GM12878 (cell line): Measurements from ENCODE around the gene TBXA2R. TPM values are rescaled to one million over a fixed set of nuclear protein-coding genes. Genes with fewer than 3 reads are reported as not detected.

Experiments
- CHD4 ChIP-seq: fragments of 200-600 bp; sonication (generic); IDR thresholded peaks from 2 replicates; pipeline ENCODE4 v1.6.1; 2016; ENCODE audit warnings: mild to moderate bottlenecking
- FOS ChIP-seq: IDR thresholded peaks from 3 replicates; pipeline ENCODE4 v1.6.1; 2011; ENCODE audit warnings: borderline replicate concordance; ENCODE audit not compliant: insufficient read length; ENCODE audit errors: extremely low read depth
- GATAD2B ChIP-seq: fragments of 450-650 bp; conservative IDR thresholded peaks from 2 replicates; pipeline ENCODE4 v1.6.1; 2017; ENCODE audit warnings: low read depth, mild to moderate bottlenecking, moderate library complexity
- IKZF1 ChIP-seq: fragments of 450-650 bp; conservative IDR thresholded peaks from 2 replicates; pipeline ENCODE4 v1.6.1; 2017; ENCODE audit warnings: antibody characterized with exemption, mild to moderate bottlenecking
- IKZF2 ChIP-seq, 2 experiments: fragments of 450-650 bp; IDR thresholded peaks; 2 replicates each; pipeline ENCODE4 v1.6.1; 2017; ENCODE audit warnings: mild to moderate bottlenecking in 2 of 2, moderate library complexity in 2 of 2
- KDM1A ChIP-seq: fragments of 200-600 bp; sonication (generic); IDR thresholded peaks from 2 replicates; pipeline ENCODE4 v1.6.1; 2016; ENCODE audit warnings: borderline replicate concordance
- NFXL1 ChIP-seq: fragments of 450-650 bp; IDR thresholded peaks from 2 replicates; pipeline ENCODE4 v1.6.1; 2017; ENCODE audit warnings: antibody characterized with exemption, mild to moderate bottlenecking, borderline replicate concordance
- PAX8 ChIP-seq: fragments of 450-650 bp; IDR thresholded peaks from 2 replicates; pipeline ENCODE4 v1.6.1; 2017; ENCODE audit warnings: mild to moderate bottlenecking, moderate library complexity
- RAD21 ChIP-seq: IDR thresholded peaks from 2 replicates; pipeline ENCODE4 v1.6.1; 2011; ENCODE audit warnings: mild to moderate bottlenecking, low read depth, low read length, moderate library complexity; ENCODE audit not compliant: insufficient read depth
- ZNF384 ChIP-seq: IDR thresholded peaks from 2 replicates; pipeline ENCODE4 v1.6.1; 2012; ENCODE audit warnings: low read depth, mild to moderate bottlenecking, low read length, improper control_type of control experiment, borderline replicate concordance
- ZNF622 ChIP-seq: fragments of 450-650 bp; IDR thresholded peaks from 2 replicates; pipeline ENCODE4 v1.6.1; 2017; ENCODE audit warnings: mild to moderate bottlenecking, inconsistent platforms
- ZZZ3 ChIP-seq: IDR thresholded peaks from 2 replicates; pipeline ENCODE4 v1.6.1; 2011; ENCODE audit warnings: low read depth; ENCODE audit not compliant: control insufficient read depth, insufficient read length
- polyA plus RNA-seq, 11 experiments: library from polyadenylated mRNA; depleted of rRNA in 4 of 11; unstranded in 6 of 11; stranded (reverse) in 5 of 11; fragments of >200 nt; fragmentation: Nextera tagmentation in 4 of 11; fragmentation: Illumina TruSeq in 1 of 11; extraction: Ambion mirVana in 4 of 11; extraction: Trizol in 1 of 11; gene quantifications; 1 replicate in 1 of 11; 2 replicates in 10 of 11; pipeline versions ENCODE4 v1.2.1 to v1.2.3, GENCODE V29; 2011 to 2016; ENCODE audit warnings: inconsistent platforms in 2 of 11, missing spikeins in 2 of 11, low read depth in 1 of 11
- total RNA-seq, 4 experiments: library from RNA; depleted of rRNA in 3 of 4; stranded (reverse); fragments of >200 nt in 3 of 4; fragmentation: Illumina TruSeq in 1 of 4; extraction: Trizol in 1 of 4; gene quantifications; 2 replicates each; pipeline versions ENCODE4 v1.2.1 to v1.2.3, GENCODE V29; 2013 to 2021
- TF ChIP-seq, protein P1 (sequence below): fragments of 450-650 bp; IDR thresholded peaks from 2 replicates; pipeline ENCODE4 v1.6.1; 2017; ENCODE audit warnings: mild to moderate bottlenecking, moderate library complexity
- TF ChIP-seq, protein P2 (sequence below): IDR thresholded peaks from 2 replicates; pipeline ENCODE4 v1.6.1; 2012; ENCODE audit warnings: low read depth, low read length, improper control_type of control experiment
- TF ChIP-seq, protein P3 (sequence below): fragments of 450-650 bp; IDR thresholded peaks from 2 replicates; pipeline ENCODE4 v1.6.1; 2016; ENCODE audit warnings: mild to moderate bottlenecking
- TF ChIP-seq, protein P4 (sequence below): fragments of 450-650 bp; IDR thresholded peaks from 2 replicates; pipeline ENCODE4 v1.6.1; 2017; ENCODE audit warnings: borderline replicate concordance

Gene TBXA2R
- total and polyA plus RNA-seq, 10 of the 15 experiments (the other 5 are each of a cell fraction or from before 2014, with no cell fraction given): 0.03 TPM; not detected in 8

DNA sequence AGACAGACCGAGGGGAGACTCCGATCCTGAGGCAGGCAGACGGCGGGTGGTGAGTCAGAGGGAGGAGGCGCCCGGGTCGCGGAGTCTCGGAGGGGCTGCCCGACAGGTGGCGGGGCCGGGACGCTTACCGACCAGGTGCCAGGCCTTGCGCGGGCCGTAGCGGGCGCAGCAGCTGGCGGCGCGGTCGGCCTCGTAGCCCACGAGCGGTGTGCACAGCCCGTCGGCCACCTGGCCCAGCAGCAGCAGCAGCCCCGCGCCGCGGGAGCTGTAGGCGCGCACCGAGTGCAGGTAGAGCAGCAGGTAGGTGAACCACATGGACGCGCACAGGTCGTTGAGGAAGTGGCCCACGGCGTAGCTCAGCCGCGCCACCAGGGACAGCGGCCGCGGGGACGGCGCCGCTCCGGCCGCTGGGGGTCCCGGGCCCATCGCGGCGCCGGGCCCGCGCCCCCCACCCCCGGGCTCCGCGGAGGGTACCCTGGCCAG lies 49.7 kb downstream of the TBXA2R start (continued):
- TF ChIP-seq, protein P1, sequence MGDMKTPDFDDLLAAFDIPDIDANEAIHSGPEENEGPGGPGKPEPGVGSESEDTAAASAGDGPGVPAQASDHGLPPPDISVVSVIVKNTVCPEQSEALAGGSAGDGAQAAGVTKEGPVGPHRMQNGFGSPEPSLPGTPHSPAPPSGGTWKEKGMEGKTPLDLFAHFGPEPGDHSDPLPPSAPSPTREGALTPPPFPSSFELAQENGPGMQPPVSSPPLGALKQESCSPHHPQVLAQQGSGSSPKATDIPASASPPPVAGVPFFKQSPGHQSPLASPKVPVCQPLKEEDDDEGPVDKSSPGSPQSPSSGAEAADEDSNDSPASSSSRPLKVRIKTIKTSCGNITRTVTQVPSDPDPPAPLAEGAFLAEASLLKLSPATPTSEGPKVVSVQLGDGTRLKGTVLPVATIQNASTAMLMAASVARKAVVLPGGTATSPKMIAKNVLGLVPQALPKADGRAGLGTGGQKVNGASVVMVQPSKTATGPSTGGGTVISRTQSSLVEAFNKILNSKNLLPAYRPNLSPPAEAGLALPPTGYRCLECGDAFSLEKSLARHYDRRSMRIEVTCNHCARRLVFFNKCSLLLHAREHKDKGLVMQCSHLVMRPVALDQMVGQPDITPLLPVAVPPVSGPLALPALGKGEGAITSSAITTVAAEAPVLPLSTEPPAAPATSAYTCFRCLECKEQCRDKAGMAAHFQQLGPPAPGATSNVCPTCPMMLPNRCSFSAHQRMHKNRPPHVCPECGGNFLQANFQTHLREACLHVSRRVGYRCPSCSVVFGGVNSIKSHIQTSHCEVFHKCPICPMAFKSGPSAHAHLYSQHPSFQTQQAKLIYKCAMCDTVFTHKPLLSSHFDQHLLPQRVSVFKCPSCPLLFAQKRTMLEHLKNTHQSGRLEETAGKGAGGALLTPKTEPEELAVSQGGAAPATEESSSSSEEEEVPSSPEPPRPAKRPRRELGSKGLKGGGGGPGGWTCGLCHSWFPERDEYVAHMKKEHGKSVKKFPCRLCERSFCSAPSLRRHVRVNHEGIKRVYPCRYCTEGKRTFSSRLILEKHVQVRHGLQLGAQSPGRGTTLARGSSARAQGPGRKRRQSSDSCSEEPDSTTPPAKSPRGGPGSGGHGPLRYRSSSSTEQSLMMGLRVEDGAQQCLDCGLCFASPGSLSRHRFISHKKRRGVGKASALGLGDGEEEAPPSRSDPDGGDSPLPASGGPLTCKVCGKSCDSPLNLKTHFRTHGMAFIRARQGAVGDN: no peak
- TF ChIP-seq, protein P2, sequence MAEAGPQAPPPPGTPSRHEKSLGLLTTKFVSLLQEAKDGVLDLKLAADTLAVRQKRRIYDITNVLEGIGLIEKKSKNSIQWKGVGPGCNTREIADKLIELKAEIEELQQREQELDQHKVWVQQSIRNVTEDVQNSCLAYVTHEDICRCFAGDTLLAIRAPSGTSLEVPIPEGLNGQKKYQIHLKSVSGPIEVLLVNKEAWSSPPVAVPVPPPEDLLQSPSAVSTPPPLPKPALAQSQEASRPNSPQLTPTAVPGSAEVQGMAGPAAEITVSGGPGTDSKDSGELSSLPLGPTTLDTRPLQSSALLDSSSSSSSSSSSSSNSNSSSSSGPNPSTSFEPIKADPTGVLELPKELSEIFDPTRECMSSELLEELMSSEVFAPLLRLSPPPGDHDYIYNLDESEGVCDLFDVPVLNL: no peak
- TF ChIP-seq ZZZ3 (no peak), ZNF622 (no peak), IKZF1 (0 out of 2 replicates have a peak, but pooled peaks have one; percentile 54), KDM1A (no peak), NFXL1 (no peak), FOS (no peak), CHD4 (no peak), PAX8 (no peak), ZNF384 (no peak), IKZF2 (IDR thresholded peaks at IDR 0.05) (no peak), GATAD2B (peak; percentile 78), RAD21 (no peak)
- TF ChIP-seq, protein P3, sequence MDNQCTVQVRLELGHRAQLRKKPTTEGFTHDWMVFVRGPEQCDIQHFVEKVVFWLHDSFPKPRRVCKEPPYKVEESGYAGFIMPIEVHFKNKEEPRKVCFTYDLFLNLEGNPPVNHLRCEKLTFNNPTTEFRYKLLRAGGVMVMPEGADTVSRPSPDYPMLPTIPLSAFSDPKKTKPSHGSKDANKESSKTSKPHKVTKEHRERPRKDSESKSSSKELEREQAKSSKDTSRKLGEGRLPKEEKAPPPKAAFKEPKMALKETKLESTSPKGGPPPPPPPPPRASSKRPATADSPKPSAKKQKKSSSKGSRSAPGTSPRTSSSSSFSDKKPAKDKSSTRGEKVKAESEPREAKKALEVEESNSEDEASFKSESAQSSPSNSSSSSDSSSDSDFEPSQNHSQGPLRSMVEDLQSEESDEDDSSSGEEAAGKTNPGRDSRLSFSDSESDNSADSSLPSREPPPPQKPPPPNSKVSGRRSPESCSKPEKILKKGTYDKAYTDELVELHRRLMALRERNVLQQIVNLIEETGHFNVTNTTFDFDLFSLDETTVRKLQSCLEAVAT: no peak
- TF ChIP-seq, protein P4, sequence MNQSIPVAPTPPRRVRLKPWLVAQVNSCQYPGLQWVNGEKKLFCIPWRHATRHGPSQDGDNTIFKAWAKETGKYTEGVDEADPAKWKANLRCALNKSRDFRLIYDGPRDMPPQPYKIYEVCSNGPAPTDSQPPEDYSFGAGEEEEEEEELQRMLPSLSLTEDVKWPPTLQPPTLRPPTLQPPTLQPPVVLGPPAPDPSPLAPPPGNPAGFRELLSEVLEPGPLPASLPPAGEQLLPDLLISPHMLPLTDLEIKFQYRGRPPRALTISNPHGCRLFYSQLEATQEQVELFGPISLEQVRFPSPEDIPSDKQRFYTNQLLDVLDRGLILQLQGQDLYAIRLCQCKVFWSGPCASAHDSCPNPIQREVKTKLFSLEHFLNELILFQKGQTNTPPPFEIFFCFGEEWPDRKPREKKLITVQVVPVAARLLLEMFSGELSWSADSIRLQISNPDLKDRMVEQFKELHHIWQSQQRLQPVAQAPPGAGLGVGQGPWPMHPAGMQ: no peak
